H9 (cell line): ENCODE results near the gene LCE3B. TPM values are rescaled to one million over a fixed set of nuclear protein-coding genes. Genes with fewer than 3 reads are reported as not detected.

Source experiments
- DNase-seq: peaks from one replicate; pipeline ENCODE4 v3.0.0-alpha.2; 2017
- H2AFZ ChIP-seq: one replicate; pipeline ENCODE4 v1.6.1; 2013; ENCODE audit warnings: mild to moderate bottlenecking, low read length, control low read depth, moderate library complexity
- H2AK5ac ChIP-seq: 2 replicates; pipeline ENCODE4 v1.6.1; 2013; ENCODE audit warnings: low read length, control low read depth, mixed read lengths; ENCODE audit not compliant: insufficient read length
- H2BK120ac ChIP-seq: one replicate; pipeline ENCODE4 v1.6.1; 2013; ENCODE audit warnings: low read depth, mild to moderate bottlenecking, low read length, control low read depth, inconsistent platforms; ENCODE audit not compliant: poor library complexity, severe bottlenecking
- H2BK12ac ChIP-seq: 2 replicates; pipeline ENCODE4 v1.6.1; 2013; ENCODE audit warnings: low read length, control low read depth, mixed read lengths, low read depth; ENCODE audit not compliant: insufficient read length
- H2BK15ac ChIP-seq: 2 replicates; pipeline ENCODE4 v1.6.1; 2013; ENCODE audit warnings: low read depth, low read length, control low read depth
- H2BK20ac ChIP-seq: one replicate; pipeline ENCODE4 v1.6.1; 2013; ENCODE audit warnings: low read depth, mild to moderate bottlenecking, low read length, control low read depth, inconsistent platforms; ENCODE audit not compliant: poor library complexity, severe bottlenecking
- H2BK5ac ChIP-seq: 2 replicates; pipeline ENCODE4 v1.6.1; 2013; ENCODE audit warnings: low read length, control low read depth, mixed read lengths; ENCODE audit not compliant: insufficient read length
- H3K14ac ChIP-seq: 2 replicates; pipeline ENCODE4 v1.6.1; 2013; ENCODE audit warnings: low read length, control low read depth; ENCODE audit not compliant: insufficient read depth
- H3K18ac ChIP-seq: 2 replicates; pipeline ENCODE4 v1.6.1; 2013; ENCODE audit warnings: low read depth, mild to moderate bottlenecking, mixed read lengths, low read length, control low read depth; ENCODE audit not compliant: insufficient read length
- H3K23ac ChIP-seq: 2 replicates; pipeline ENCODE4 v1.6.1; 2013; ENCODE audit warnings: low read length, control low read depth, mixed read lengths, low read depth; ENCODE audit not compliant: insufficient read length
- H3K23me2 ChIP-seq: 2 replicates; pipeline ENCODE4 v1.6.1; 2013; ENCODE audit warnings: low read depth, mild to moderate bottlenecking, mixed read lengths, low read length, control low read depth; ENCODE audit not compliant: insufficient read length, poor library complexity, severe bottlenecking
- H3K27ac ChIP-seq: 2 replicates; pipeline ENCODE4 v1.5.1; 2013; ENCODE audit warnings: low read length, control low read depth, mixed read lengths, low read depth; ENCODE audit not compliant: insufficient read length
- H3K27me3 ChIP-seq: 2 replicates; pipeline ENCODE4 v1.6.1; 2013; ENCODE audit warnings: low read length, control low read depth, inconsistent platforms; ENCODE audit not compliant: insufficient read depth
- H3K4ac ChIP-seq: 2 replicates; pipeline ENCODE4 v1.6.1; 2013; ENCODE audit warnings: low read depth, mild to moderate bottlenecking, control low read depth, inconsistent platforms, low read length, moderate library complexity
- H3K4me1 ChIP-seq: 2 replicates; pipeline ENCODE4 v1.6.1; 2013; ENCODE audit warnings: low read length, control low read depth, inconsistent platforms; ENCODE audit not compliant: insufficient read depth
- H3K4me2 ChIP-seq: 2 replicates; pipeline ENCODE4 v1.6.1; 2013; ENCODE audit warnings: low read length, control low read depth, mixed read lengths; ENCODE audit not compliant: insufficient read length, insufficient read depth
- H3K56ac ChIP-seq: 2 replicates; pipeline ENCODE4 v1.6.1; 2013; ENCODE audit warnings: low read depth, mild to moderate bottlenecking, mixed read lengths, low read length, control low read depth; ENCODE audit not compliant: insufficient read length
- H3K79me1 ChIP-seq: 2 replicates; pipeline ENCODE4 v1.6.1; 2013; ENCODE audit warnings: low read depth, mild to moderate bottlenecking, moderate library complexity, low read length, control low read depth, inconsistent platforms; ENCODE audit not compliant: insufficient read depth, poor library complexity, severe bottlenecking
- H3K79me2 ChIP-seq: 2 replicates; pipeline ENCODE4 v1.6.1; 2013; ENCODE audit warnings: low read length, control low read depth, inconsistent platforms; ENCODE audit not compliant: insufficient read depth
- H3K9ac ChIP-seq: 2 replicates; pipeline ENCODE4 v1.6.1; 2013; ENCODE audit warnings: low read length, control low read depth, mixed read lengths; ENCODE audit not compliant: insufficient read length; ENCODE audit errors: extremely low read depth
- H3K9me3 ChIP-seq: one replicate; pipeline ENCODE4 v1.6.1; 2013; ENCODE audit warnings: low read depth, low read length, inconsistent platforms; ENCODE audit not compliant: control insufficient read depth
- H3T11ph ChIP-seq: one replicate; pipeline ENCODE4 v1.6.1; 2013; ENCODE audit warnings: mild to moderate bottlenecking, low read length, control low read depth, inconsistent platforms
- H4K20me1 ChIP-seq: one replicate; pipeline ENCODE4 v1.6.1; 2013; ENCODE audit not compliant: control insufficient read depth, insufficient read length, insufficient read depth
- H4K5ac ChIP-seq: 2 replicates; pipeline ENCODE4 v1.6.1; 2013; ENCODE audit warnings: low read depth, mild to moderate bottlenecking, mixed read lengths, low read length, control low read depth; ENCODE audit not compliant: insufficient read length
- H4K8ac ChIP-seq: replicated peaks from 2 replicates; pipeline ENCODE4 v1.6.1; 2013; ENCODE audit warnings: low read length, control low read depth, mixed read lengths, low read depth; ENCODE audit not compliant: insufficient read length
- H4K91ac ChIP-seq: 2 replicates; pipeline ENCODE4 v1.6.1; 2013; ENCODE audit warnings: low read depth, mild to moderate bottlenecking, moderate library complexity, mixed read lengths, low read length, control low read depth; ENCODE audit not compliant: insufficient read length
- H3K27ac Mint-ChIP-seq, 3 experiments: 2 replicates in 2 of 3; 3 replicates in 1 of 3; pipeline ENCODE4 v1.8.0; 2020 to 2021; ENCODE audit warnings: mixed read lengths in 3 of 3, mild to moderate bottlenecking in 1 of 3, moderate library complexity in 1 of 3
- H3K27me3 Mint-ChIP-seq: 2 replicates; pipeline ENCODE4 v1.8.0; 2021; ENCODE audit warnings: low read depth, mild to moderate bottlenecking, moderate library complexity, mixed read lengths
- H3K36me3 Mint-ChIP-seq, 3 experiments: 2 replicates in 2 of 3; 3 replicates in 1 of 3; pipeline ENCODE4 v1.8.0; 2020 to 2021; ENCODE audit warnings: low read depth in 3 of 3, mixed read lengths in 3 of 3; ENCODE audit not compliant: insufficient read depth in 1 of 3
- H3K4me1 Mint-ChIP-seq, 2 experiments: 2 replicates each; pipeline ENCODE4 v1.8.0; 2020; ENCODE audit warnings: mixed read lengths in 2 of 2
- H3K4me3 Mint-ChIP-seq, 2 experiments: 2 replicates in 1 of 2; 3 replicates in 1 of 2; pipeline ENCODE4 v1.8.0; 2020 to 2021; ENCODE audit warnings: mild to moderate bottlenecking in 2 of 2, mixed read lengths in 2 of 2, moderate library complexity in 1 of 2
- H3K9me3 Mint-ChIP-seq, 2 experiments: 2 replicates in 1 of 2; 3 replicates in 1 of 2; pipeline ENCODE4 v1.8.0; 2020; ENCODE audit warnings: mild to moderate bottlenecking in 2 of 2, mixed read lengths in 2 of 2, moderate library complexity in 1 of 2
- CTCF ChIP-seq: fragments of 200-600 bp; sonication (generic); conservative IDR thresholded peaks from 3 replicates; pipeline ENCODE4 v1.8.0; 2021; ENCODE audit warnings: antibody characterized with exemption, mild to moderate bottlenecking
- WGBS: extraction: QIAGEN DNeasy Blood & Tissue Kit; methylation state at CpG from one replicate; pipeline ENCODE4 v1.1.7; 2013; ENCODE audit warnings: missing lambda C conversion rate, low lambda C conversion rate, mixed read lengths; ENCODE audit not compliant: insufficient read length; ENCODE audit errors: extremely low coverage; 5-methylcytosine and 5-hydroxymethylcytosine counted together
- total RNA-seq: library from RNA; stranded (reverse); gene quantifications from 2 replicates; pipeline ENCODE4 v1.2.1, GENCODE V29; 2021

Gene LCE3B
- total RNA-seq, 1 experiment from 2014 or later, result not detected

- Mint-ChIP-seq H3K27me3 (no peaks in the 10 kb centered on the region; the same call in 1 of the 2 replicates), H3K4me3 (no peak overlapping the region), H3K9me3 (peaks cover 89 to 91% of the 10 kb centered on the region in 2 experiments), H3K36me3 (peaks cover 10 to 46% (median 17%) of the 10 kb centered on the region in 3 experiments; a peak in 5 of 7 replicates), H3K4me1 (no peaks in the 10 kb centered on the region), H3K27ac (no peak overlapping the region)
- Histone ChIP-seq H2BK12ac (no peak overlapping the region), H4K8ac (no peak overlapping the region), H3K14ac (no peak overlapping the region), H3K27ac (no peak overlapping the region), H3K27me3 (no peaks in the 10 kb centered on the region), H2BK15ac (no peak overlapping the region), H3K18ac (no peak overlapping the region), H2BK5ac (no peak overlapping the region), H3K79me1 (no peaks in the 10 kb centered on the region), H3K23me2 (no peaks in the 10 kb centered on the region), H2BK20ac (no peak overlapping the region), H3K79me2 (no peaks in the 10 kb centered on the region), H4K20me1 (no peaks in the 10 kb centered on the region), H2AK5ac (no peak overlapping the region), H4K5ac (no peak overlapping the region), H3T11ph (no peak overlapping the region), H2AFZ (no peak overlapping the region), H3K23ac (no peak overlapping the region), H3K9me3 (peaks cover 94% of the 10 kb centered on the region), H2BK120ac (no peak overlapping the region), H3K4me2 (no peak overlapping the region), H3K4ac (no peak overlapping the region), H3K9ac (no peak overlapping the region), H3K56ac (no peak overlapping the region), H3K4me1 (no peaks in the 10 kb centered on the region), H4K91ac (no peak overlapping the region)
- no peak for DNase-seq
- WGBS, result no CpG with 5 or more reads among the region's 3 CpGs
- TF ChIP-seq CTCF, result no peak
Observed at GRCh38 chr1:152621993-152622392, 8.4 kb downstream of the LCE3B start.
